Measurements from ENCODE around the gene IL6R. TPM values are rescaled to one million over a fixed set of nuclear protein-coding genes. Genes with fewer than 3 reads are reported as not detected.

IL6R gene
- total and polyA plus RNA-seq, 8 donors = 4.5 to 65.3 (median 5.7) TPM

DNA sequence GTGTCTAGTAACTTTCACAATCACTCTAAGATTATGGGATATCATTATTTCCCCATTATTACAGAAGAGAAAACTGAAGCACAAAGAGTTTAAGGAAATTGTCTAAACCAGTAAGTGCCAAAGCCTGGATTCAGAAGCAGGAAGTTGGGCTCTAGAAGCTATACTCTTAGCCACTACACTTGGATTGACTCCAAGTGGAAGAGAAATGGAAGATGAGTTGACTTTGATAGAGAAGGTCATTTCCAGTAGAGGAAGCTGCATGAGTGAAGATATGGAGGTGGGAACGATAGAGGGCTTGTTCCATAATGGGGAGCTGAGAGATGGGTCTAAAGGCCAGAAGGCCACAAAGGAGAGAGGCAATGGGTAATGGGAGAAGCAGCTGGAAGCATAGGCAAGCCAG, 85.2 kb downstream of the IL6R start:
- Histone ChIP-seq H3K4me3 (no peak overlapping the region), H3K27ac (peak overlapping the region in 1 of 2 donors; percentile 30), H3K27me3 (no peaks in the 10 kb centered on the region), H3K4me1 (peaks cover 20 to 72% of the 10 kb centered on the region in 2 donors), H3K36me3 (peaks cover 0 to 13% of the 10 kb centered on the region in 2 donors), H3K9me3 (no peaks in the 10 kb centered on the region)
- intact Hi-C loops (cut with DNase I) = no loop called here
- ATAC-seq (peak; percentile 36), DNase-seq (no peak)
- TF ChIP-seq, protein P1, sequence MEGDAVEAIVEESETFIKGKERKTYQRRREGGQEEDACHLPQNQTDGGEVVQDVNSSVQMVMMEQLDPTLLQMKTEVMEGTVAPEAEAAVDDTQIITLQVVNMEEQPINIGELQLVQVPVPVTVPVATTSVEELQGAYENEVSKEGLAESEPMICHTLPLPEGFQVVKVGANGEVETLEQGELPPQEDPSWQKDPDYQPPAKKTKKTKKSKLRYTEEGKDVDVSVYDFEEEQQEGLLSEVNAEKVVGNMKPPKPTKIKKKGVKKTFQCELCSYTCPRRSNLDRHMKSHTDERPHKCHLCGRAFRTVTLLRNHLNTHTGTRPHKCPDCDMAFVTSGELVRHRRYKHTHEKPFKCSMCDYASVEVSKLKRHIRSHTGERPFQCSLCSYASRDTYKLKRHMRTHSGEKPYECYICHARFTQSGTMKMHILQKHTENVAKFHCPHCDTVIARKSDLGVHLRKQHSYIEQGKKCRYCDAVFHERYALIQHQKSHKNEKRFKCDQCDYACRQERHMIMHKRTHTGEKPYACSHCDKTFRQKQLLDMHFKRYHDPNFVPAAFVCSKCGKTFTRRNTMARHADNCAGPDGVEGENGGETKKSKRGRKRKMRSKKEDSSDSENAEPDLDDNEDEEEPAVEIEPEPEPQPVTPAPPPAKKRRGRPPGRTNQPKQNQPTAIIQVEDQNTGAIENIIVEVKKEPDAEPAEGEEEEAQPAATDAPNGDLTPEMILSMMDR (IDR thresholded peaks at IDR 0.05) = no peak

DNA sequence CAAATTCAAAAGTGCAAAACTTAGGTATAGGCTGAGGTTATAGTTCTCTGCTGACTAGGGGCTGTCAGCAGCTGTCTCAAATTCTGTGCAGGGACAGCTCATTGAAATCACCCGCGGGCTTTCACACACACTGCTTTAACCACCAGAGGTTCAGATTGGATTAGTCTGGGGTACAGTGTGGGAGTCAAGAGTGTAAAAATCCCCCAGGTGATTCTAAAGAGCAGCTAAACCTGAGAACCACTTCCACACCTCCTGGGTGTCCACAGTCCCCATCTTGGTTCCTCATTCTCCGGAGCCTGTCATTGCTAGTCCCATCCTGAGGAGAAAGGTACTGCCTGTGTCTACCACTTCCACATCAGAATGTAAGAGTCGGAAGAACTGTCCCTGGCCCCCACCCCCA, 87.0 kb downstream of the IL6R start:
- Histone ChIP-seq H3K4me1 (peaks cover 12 to 70% of the 10 kb centered on the region in 2 donors), H3K27ac (peak overlapping the region in 1 of 2 donors; percentile 66), H3K9me3 (no peaks in the 10 kb centered on the region), H3K27me3 (no peaks in the 10 kb centered on the region), H3K4me3 (no peak overlapping the region), H3K36me3 (peaks cover 0 to 13% of the 10 kb centered on the region in 2 donors)
- TF ChIP-seq, protein P1 (IDR thresholded peaks at IDR 0.05) = no peak
- intact Hi-C loops (cut with DNase I) = no loop called here
- no peak for ATAC-seq
- no peak for DNase-seq

DNA sequence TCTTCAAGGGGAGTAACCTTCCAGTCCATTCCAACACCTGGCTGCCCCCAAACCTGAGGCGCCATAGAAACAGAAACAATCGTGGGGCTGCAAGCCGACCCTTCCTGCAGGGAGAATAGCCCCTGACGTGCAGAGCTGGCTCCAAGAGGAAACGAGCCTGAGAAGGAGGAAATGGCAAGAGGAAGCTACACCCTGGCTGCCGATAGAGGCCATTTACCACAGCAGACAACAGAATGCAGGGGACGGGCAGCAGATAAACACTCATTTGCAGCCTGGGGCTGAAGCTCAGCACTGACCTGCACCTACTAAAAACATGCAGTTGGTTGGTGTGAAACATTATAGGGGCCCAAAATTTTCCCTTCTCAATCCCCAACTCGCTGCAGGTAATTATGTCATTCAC, 88.1 kb downstream of the IL6R start:
- peak in 1 of 4 donors; percentile 61 for DNase-seq
- peaks cover 12 to 75% of the 10 kb centered on the region in 2 donors for H3K4me1 ChIP-seq
- H3K36me3 ChIP-seq = peaks cover 0 to 8% of the 10 kb centered on the region in 2 donors
- peak; percentile 35 for ATAC-seq
- H3K27ac ChIP-seq = peak overlapping the region in 1 of 2 donors; percentile 66
- H3K27me3 ChIP-seq = no peaks in the 10 kb centered on the region
- no peaks in the 10 kb centered on the region for H3K9me3 ChIP-seq
- no peak overlapping the region for H3K4me3 ChIP-seq
- intact Hi-C loops (cut with DNase I) = no loop called here
- TF ChIP-seq, protein P1 (IDR thresholded peaks at IDR 0.05) = peak in 1 of 2 donors; percentile 29

DNA sequence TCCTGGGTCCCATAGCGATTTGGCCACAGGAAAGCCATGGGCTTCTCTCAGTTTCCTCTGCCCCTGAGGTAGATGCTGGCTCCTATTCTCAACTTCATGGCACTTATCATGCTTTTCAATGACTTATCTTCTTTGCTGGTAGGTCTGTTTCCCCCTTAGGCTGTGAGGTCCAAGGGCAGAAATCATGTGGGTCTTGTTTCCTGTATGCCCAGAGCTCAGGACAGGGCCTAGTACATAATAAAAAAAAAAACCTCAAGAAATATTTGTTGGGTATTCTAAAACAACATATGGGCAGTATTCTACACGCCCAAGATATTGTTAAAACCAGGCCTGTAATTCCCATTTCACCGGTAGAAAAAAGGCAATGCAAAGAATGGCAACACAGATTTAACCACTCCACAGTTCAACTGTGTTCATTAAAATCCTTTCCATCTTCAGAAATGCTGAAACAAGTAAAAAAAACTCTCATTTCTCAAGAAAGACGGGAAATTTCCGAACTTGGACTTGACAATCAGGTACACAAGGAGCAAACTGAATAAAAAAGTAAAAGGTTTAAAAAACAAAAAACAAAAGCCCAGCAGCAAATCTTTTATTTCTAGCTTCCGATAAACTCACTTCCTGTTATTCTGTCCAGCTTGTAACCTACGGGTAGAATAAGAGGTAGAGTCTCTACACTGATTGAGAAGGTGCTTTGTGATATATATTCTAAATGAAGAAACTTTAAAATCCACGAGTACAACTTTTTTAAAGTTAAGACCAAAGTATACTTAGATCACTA, 90.5 kb downstream of the IL6R start:
- ATAC-seq (no peak), DNase-seq (no peak)
- H3K4me3 ChIP-seq = no peak overlapping the region
- intact Hi-C loops (cut with DNase I) = no loop called here
- peaks cover 5 to 70% of the 10 kb centered on the region in 2 donors for H3K4me1 ChIP-seq
- H3K36me3 ChIP-seq = peaks cover 0 to 4% of the 10 kb centered on the region in 2 donors
- no peaks in the 10 kb centered on the region for H3K9me3 ChIP-seq
- H3K27ac ChIP-seq = peak overlapping the region; percentile 23 to 66
- H3K27me3 ChIP-seq = peaks cover 0 to 18% of the 10 kb centered on the region in 2 donors
- TF ChIP-seq, protein P1 (IDR thresholded peaks at IDR 0.05) = no peak

DNA sequence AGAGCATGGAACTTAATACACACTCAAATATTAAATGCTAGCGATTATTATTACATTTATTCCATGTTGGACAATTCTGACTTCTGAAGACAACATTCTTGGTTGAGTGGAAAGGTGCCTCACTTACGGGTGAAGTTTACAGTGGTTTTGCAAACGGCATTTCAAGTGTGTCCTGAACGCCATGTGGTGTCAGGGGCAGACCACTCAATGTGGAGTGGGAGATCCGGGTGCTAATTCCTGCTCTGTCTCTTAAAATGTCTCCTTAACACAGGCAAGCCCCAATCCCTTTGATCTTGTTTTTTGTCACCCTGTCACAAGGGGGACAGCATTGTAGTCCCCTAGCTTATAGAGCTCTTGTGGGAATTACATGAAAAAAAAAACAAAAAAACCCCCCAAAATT, 91.2 kb downstream of the IL6R start:
- peaks cover 0 to 25% of the 10 kb centered on the region in 2 donors for H3K27me3 ChIP-seq
- peak overlapping the region; percentile 23 to 66 for H3K27ac ChIP-seq
- no peak overlapping the region for H3K4me3 ChIP-seq
- peak; percentile 65 for ATAC-seq
- no peaks in the 10 kb centered on the region for H3K9me3 ChIP-seq
- H3K4me1 ChIP-seq = peaks cover 5 to 70% of the 10 kb centered on the region in 2 donors
- TF ChIP-seq, protein P1 (IDR thresholded peaks at IDR 0.05) = no peak
- H3K36me3 ChIP-seq = peaks cover 0 to 4% of the 10 kb centered on the region in 2 donors
- DNase-seq = no peak
- intact Hi-C loops (cut with DNase I) = no loop called here

Measured in left lung (tissue), 10 donors.